Measurements from ENCODE around the gene MAML2.

Gene MAML2

GRCh38 chr11:96162816-96163499 lies 180.0 kb downstream of the MAML2 start:
- no peak for DNase-seq (ENCODE audit: extremely low read depth in 1 of 2, low read depth in 1 of 2)

DNA sequence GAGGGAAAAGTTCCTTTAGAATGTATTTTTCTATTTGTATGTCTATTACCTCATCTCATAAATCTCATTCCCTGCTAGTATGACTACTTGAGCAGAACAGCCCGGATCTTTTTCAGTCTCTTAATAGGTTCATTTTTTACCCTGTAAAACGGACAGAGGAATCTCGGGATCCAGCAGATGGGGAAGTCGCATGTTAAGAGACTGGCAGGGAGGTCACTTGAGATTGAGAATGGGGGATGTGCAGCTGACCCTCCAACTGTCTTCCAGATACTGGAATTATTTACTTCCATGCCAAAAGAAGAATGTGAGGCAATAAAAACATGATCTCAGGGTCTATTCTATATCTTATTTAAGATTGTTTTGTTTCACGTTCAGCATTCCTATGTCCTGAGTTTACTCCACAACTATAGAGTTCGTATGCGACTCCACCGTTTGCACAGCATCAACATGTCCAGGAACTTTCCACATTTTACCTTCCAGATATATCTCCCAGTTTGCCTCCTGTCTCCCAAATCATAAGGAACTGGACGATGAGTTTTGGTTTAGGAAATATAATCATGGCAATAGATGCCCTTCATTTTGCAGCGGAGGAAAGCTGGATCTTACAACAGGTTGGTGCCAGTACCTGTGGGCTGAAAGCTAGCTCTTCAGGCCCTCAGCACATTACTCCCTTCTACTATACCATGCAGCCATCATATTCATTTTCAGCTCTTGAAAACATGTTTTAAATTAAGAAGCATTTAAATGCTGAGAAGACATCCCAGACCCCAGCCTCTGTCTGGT lies 181.5 kb downstream of the MAML2 start:
- DNase-seq (ENCODE audit: extremely low read depth in 1 of 2, low read depth in 1 of 2) = no peak

- no peak for DNase-seq (ENCODE audit: extremely low read depth in 1 of 2, low read depth in 1 of 2)
Observed at GRCh38 chr11:96160732-96161306, 182.2 kb downstream of the MAML2 start.

GRCh38 chr11:96159968-96160367 lies 183.0 kb downstream of the MAML2 start:
- DNase-seq (ENCODE audit: extremely low read depth in 1 of 2, low read depth in 1 of 2) = no peak

DNA sequence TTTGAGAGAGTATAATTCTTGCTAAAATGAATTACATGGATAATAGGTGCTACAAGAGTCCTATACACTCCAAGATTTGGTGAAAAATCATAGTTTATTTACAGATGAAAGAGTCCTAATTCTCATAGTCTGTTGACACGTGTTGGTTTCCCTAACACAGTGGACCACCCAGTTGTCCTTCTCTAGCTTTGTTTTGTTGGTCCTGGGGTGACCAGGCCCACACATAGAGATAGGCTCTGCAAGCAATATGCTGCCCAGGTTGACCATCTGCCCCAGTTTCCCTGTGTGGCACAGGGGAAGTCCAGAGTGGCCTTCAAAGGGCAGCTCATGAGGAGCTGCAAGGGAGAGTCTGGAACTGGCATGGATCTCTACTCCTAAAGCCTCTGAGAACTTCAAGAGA lies 184.9 kb downstream of the MAML2 start:
- DNase-seq (ENCODE audit: extremely low read depth in 1 of 2, low read depth in 1 of 2) = no peak

DNA sequence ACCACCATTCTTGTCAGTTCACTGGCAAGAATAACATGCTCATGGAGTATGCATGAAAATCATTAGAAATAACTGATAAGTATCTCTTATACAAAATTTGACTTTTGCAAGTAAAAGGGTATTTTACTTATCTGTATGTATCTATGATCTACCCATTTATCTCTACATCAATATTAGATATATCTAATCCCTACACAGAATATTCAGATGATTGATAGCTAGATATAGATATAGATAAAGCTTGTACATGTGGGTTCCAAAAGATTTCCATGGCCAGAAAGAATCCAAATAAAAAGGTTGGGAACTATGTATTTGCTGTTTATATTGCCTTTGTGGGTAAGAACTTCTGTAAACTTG lies 185.5 kb downstream of the MAML2 start:
- DNase-seq (ENCODE audit: extremely low read depth in 1 of 2, low read depth in 1 of 2) = no peak

DNA sequence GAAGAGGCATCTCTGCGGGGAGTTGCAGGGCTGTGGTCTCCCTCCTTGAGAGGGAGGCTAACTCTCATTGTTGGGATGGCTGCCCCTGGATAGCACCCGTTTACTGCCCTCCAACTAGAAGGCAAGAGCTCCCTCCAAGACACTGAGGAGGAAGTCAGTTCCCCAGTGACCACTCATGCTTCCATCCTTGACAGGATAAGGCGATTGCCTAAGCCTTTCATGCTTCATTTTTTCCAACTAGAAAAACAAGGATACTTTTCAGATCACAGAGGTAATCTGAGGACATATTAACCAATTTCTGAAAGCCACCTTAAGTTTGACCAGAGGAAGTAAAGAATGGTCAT lies 186.6 kb downstream of the MAML2 start:
- DNase-seq (ENCODE audit: extremely low read depth in 1 of 2, low read depth in 1 of 2) = no peak

GRCh38 chr11:96155627-96156378 lies 187.2 kb downstream of the MAML2 start:
- peak in 1 of 2 donors; percentile 3 for DNase-seq (ENCODE audit: extremely low read depth in 1 of 2, low read depth in 1 of 2)

DNA sequence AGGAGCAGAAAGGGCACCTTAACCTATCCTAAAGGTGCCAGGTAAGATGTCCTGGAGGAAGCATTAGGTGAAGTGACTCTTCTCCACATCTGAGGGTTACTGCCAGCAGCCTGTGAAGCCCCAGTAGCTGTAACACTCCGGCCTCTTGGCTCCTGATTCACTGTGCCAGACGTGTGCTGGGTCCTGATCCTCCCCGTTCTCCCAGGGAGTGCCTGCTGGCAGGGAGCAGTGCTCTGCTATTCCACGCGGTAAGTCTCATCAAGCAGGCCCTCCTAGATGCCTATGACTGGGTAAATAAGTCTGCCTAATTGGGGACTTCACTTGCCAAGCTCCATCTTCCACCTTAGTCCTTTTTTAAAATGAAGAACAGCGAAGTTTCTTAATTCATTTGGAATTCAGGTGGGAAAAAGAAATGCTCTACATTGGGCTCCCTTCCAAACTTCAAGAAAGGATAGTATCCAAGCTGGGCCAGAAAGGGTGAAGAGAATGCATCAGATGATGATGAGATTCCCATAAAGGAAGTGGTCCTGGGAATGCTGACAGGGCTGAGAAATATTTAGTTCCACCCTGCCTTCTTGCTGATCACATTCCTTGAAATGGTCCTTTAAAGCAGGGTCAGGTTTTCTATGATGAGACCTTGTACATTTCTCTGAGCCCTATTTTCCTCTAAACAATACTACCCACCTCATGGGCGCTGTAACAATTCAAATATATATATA lies 188.0 kb downstream of the MAML2 start:
- DNase-seq (ENCODE audit: extremely low read depth in 1 of 2, low read depth in 1 of 2) = no peak

DNA sequence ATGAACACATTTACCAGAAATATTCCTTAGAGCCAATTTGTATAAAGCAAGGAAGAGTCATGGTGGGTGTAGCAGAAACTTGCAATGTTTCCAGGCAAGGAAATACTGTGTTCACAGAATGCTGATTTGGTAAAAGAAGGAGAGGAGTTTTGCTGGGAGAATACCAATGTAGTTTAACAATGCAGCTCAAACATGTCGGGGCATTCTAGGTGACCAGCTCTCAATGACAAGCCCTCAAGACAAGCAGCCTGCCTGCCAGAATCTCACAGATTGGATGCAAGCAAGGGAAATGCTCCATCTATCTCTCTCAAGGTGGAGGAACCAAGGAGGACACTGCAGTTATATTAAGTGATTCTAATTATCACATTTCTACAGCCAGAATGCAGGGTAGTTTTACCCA lies 190.4 kb downstream of the MAML2 start:
- DNase-seq (ENCODE audit: extremely low read depth in 1 of 2, low read depth in 1 of 2) = no peak

DNA sequence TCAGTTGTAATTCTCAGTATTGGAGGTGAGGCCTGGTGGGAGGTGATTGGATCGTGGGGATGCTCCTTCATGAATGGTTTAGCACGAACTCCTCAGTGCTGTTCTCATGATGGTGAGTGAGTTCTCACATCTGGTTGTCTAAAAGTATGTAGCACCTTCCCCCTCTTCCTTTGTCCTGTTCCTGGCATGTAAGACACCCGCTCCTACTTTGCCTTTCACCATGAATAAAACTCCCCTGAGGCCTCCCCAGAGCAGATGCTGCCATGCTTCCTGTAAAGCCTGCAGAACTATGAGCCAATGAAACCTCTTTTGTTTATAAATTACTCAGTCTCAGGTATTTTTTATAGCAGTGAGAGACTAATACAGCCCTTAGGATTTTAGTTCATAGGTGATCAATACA lies 191.5 kb downstream of the MAML2 start:
- DNase-seq (ENCODE audit: extremely low read depth in 1 of 2, low read depth in 1 of 2) = no peak

- no peak for DNase-seq (ENCODE audit: extremely low read depth in 1 of 2, low read depth in 1 of 2)
Observed at GRCh38 chr11:96150609-96151008, 192.4 kb downstream of the MAML2 start.

DNA sequence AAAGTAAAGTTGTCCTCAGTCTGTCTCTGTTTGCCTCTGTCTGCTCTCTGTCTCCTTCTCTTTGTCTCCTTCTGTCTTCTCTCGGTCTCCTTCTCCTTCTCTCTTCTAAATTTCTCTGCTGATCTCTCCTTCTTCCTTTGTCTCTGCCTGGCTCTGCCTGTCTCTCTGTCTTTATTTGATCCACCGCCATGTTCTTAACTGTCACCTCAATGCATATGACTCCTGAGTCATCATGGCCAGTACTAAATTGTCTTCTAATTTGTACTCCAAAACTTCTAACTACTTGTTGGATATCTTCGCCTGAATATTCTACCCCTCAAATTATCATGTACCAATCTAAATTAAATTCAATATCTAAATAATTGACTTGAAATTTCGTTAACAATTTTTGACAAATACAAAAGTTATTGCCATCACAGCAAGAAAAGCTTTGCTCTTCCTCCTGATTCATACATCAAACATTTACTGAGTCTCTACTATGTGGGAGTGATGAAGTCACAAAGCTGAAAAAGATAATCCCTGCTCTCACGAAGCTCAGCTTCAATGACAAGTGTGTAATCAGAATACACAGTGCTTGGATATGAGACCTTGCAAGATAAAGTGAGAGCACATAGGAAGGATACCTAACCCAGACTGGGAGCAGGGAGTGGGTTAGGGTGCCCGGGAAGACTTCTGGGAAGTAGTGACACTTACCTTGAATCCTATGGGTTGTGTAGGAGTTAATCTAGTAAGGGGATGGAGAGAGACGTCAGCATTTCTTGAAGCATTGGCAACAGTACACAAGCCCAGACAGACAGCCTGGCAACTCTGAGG lies 193.0 kb downstream of the MAML2 start:
- no peak for DNase-seq (ENCODE audit: extremely low read depth in 1 of 2, low read depth in 1 of 2)

DNA sequence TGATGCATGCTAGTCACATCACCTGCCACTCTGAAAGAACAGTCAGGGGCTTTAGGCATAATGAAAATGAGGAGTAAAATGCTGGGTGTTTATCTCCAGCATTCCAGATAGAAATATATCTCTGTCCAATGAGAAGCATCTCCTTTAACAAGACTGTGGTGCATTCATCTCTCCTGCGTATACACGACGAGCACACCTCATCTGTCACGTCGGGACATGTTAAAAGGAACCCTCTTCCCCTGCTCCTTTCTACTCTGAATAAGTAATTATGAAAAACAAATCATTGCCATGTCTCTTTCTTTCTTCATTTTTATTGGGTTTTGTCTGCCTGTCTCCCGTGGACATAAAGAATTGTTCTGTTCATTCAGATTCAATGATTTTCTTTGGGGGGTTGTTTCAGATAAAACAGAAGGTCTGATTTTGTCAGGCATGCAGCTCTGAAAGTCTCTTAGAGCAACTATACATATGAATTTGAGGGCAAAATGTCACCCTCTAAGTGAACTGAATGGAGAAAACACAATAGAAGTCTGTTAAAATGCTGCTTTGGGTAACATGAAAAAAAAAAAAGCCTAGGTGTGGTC lies 195.0 kb downstream of the MAML2 start:
- DNase-seq (ENCODE audit: extremely low read depth in 1 of 2, low read depth in 1 of 2) = no peak

DNA sequence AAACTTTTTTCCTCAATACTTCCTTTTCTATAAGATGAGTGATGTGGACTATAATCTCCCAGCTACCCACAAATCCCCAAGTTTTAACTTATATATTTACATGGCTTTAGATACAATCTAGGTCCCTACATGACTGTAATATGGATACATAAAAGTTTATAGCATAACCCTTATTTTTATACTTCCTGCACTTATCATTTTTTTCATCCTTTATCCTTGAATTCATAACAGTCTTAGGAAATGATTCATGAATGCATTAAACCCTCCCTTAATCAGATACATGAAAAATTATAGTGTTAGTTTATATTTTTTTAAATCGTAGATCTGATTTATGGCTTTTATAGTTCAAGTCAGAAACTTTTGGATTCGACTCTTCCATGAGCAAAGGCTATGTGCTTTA lies 195.8 kb downstream of the MAML2 start:
- DNase-seq (ENCODE audit: extremely low read depth in 1 of 2, low read depth in 1 of 2) = no peak

GRCh38 chr11:96146765-96147164 lies 196.2 kb downstream of the MAML2 start:
- no peak for DNase-seq (ENCODE audit: extremely low read depth in 1 of 2, low read depth in 1 of 2)

GRCh38 chr11:96145163-96145585 lies 197.8 kb downstream of the MAML2 start:
- DNase-seq (ENCODE audit: extremely low read depth in 1 of 2, low read depth in 1 of 2) = no peak

GRCh38 chr11:96144553-96144952 lies 198.4 kb downstream of the MAML2 start:
- no peak for DNase-seq (ENCODE audit: extremely low read depth in 1 of 2, low read depth in 1 of 2)

- no peak for DNase-seq (ENCODE audit: extremely low read depth in 1 of 2, low read depth in 1 of 2)
Observed at GRCh38 chr11:96143041-96143521, 199.9 kb downstream of the MAML2 start.

- no peak for DNase-seq (ENCODE audit: extremely low read depth in 1 of 2, low read depth in 1 of 2)
Observed at GRCh38 chr11:96141626-96142025, 201.4 kb downstream of the MAML2 start.
